K562 (cell line): ENCODE measurements around the gene EPB41L1. TPM values are rescaled to one million over a fixed set of nuclear protein-coding genes. Genes with fewer than 3 reads are reported as not detected.

Experiments
- CEBPZ ChIP-seq: fragments of 150-350 bp; IDR thresholded peaks from 2 replicates; pipeline ENCODE4 v1.6.1; 2014; ENCODE audit warnings: low read depth, mild to moderate bottlenecking, low read length, borderline replicate concordance
- MCM2 ChIP-seq: fragments of 450-650 bp; IDR thresholded peaks from 2 replicates; pipeline ENCODE4 v1.6.1; 2017; ENCODE audit warnings: low read depth, mild to moderate bottlenecking
- SFPQ ChIP-seq: fragments of 200-400 bp; formaldehyde crosslinking; IDR thresholded peaks from 2 replicates; pipeline ENCODE4 v1.6.1; 2017; ENCODE audit warnings: mild to moderate bottlenecking, low read depth, low read length, moderate library complexity
- TFE3 ChIP-seq: fragments of 450-650 bp; formaldehyde crosslinking; IDR thresholded peaks from 2 replicates; pipeline ENCODE4 v1.4.0; 2020; ENCODE audit warnings: mild to moderate bottlenecking, mixed read lengths
- polyA plus RNA-seq, 8 experiments: library from polyadenylated mRNA; depleted of rRNA in 4 of 8; stranded (reverse) in 5 of 8; unstranded in 3 of 8; fragments of >200 nt; fragmentation: Nextera tagmentation in 2 of 8; fragmentation: Illumina TruSeq in 1 of 8; extraction: Ambion mirVana in 2 of 8; extraction: Trizol in 1 of 8; gene quantifications; 2 replicates each; pipeline versions ENCODE4 v1.2.1 to v1.2.3, GENCODE V29; 2011 to 2014; ENCODE audit warnings: inconsistent platforms in 1 of 8, missing spikeins in 1 of 8
- total RNA-seq, 7 experiments: library from RNA; depleted of rRNA in 6 of 7; stranded (reverse); fragments of >200 nt in 6 of 7; fragmentation: Illumina TruSeq in 2 of 7; extraction: Trizol in 2 of 7; gene quantifications; 2 replicates each; pipeline versions ENCODE4 v1.2.1 to v1.2.3, GENCODE V29; 2011 to 2021; ENCODE audit warnings: low replicate concordance in 1 of 7

The EPB41L1 gene
- total and polyA plus RNA-seq, 9 of the 15 experiments (the other 6 are each of a cell fraction or from before 2014, with no cell fraction given): 0.11 to 4.3 (median 1.3) TPM

- TF ChIP-seq CEBPZ: no peak
- TF ChIP-seq SFPQ: no peak
- TF ChIP-seq TFE3 (CRISPR knock-in tag): no peak
- TF ChIP-seq MCM2: no peak
These were observed 58.8 kb downstream of the EPB41L1 start (continued) for GRCh38 chr20:36213362-36213761.
